B cell (primary cell): ENCODE measurements around the gene TSC1. TPM values are rescaled to one million over a fixed set of nuclear protein-coding genes. Genes with fewer than 3 reads are reported as not detected.

Source experiments
- ATAC-seq: fragments of 200-7000 bp; cut with Tn5 transposase; one replicate; pipeline ENCODE4 v1.10.0; 2021; ENCODE audit warnings: low read depth, mild to moderate bottlenecking, moderate number of reproducible peaks, moderate library complexity
- CTCF ChIA-PET: fragments of 350-600 bp; sonication (Branson Sonifier 250); formaldehyde crosslinking; loops from one replicate; lab custom pipeline; 2021; ENCODE audit warnings: antibody characterized with exemption, inconsistent platforms; lab: Charles Lee
- POLR2A ChIA-PET: fragments of 350-600 bp; sonication (Branson Sonifier 250); formaldehyde crosslinking; loops from one replicate; lab custom pipeline; 2021; ENCODE audit warnings: antibody characterized with exemption; lab: Charles Lee
- DNase-seq: peaks from one replicate; pipeline ENCODE4 v3.0.0; 2013
- H2AFZ ChIP-seq: 2 replicates; pipeline ENCODE4 v1.6.1; 2012; ENCODE audit warnings: mild to moderate bottlenecking, low read depth, low read length; ENCODE audit not compliant: insufficient read depth, poor library complexity, severe bottlenecking
- H3K27ac ChIP-seq, 2 donors: 1 replicate in 1 of 2; 2 replicates in 1 of 2; pipeline ENCODE4 v1.5.1; 2012 to 2013; ENCODE audit warnings: low read length in 2 of 2, mild to moderate bottlenecking in 2 of 2, moderate library complexity in 1 of 2
- H3K27me3 ChIP-seq, 4 experiments: fragments of 200-600 bp in 1 of 4; sonication (generic) in 1 of 4; replicated peaks in 1 of 4; 1 replicate in 2 of 4; 2 replicates in 2 of 4; pipeline versions ENCODE4 v1.6.1 to v1.7.0; 2013 to 2016; ENCODE audit warnings: low read length in 3 of 4, mild to moderate bottlenecking in 2 of 4, mixed read lengths in 1 of 4, moderate library complexity in 1 of 4; ENCODE audit not compliant: insufficient read depth in 4 of 4, control insufficient read depth in 3 of 4; ENCODE audit errors: control extremely low read depth in 1 of 4
- H3K36me3 ChIP-seq, 2 experiments: replicated peaks in 1 of 2; 1 replicate in 1 of 2; 2 replicates in 1 of 2; pipeline versions ENCODE4 v1.6.1 to v1.7.1; 2013; ENCODE audit warnings: low read length in 1 of 2; ENCODE audit not compliant: insufficient read depth in 2 of 2, control insufficient read depth in 1 of 2; ENCODE audit errors: control extremely low read depth in 1 of 2, extremely low read depth in 1 of 2
- H3K4me1 ChIP-seq, 2 donors: fragments of 200-600 bp in 1 of 2; sonication (generic) in 1 of 2; 1 replicate in 1 of 2; 2 replicates in 1 of 2; pipeline versions ENCODE4 v1.5.1 to v1.6.1; 2013 to 2017; ENCODE audit warnings: low read length in 2 of 2; ENCODE audit not compliant: control insufficient read depth in 2 of 2, insufficient read depth in 2 of 2
- H3K4me2 ChIP-seq: replicated peaks from 2 replicates; pipeline ENCODE3; 2012; ENCODE audit warnings: mild to moderate bottlenecking, low read depth, low read length; ENCODE audit not compliant: poor library complexity, severe bottlenecking
- H3K4me3 ChIP-seq, 5 experiments: fragments of 200-600 bp in 1 of 5; sonication (generic) in 1 of 5; 1 replicate in 3 of 5; 2 replicates in 2 of 5; pipeline versions ENCODE4 v1.5.1 to v1.7.0; 2011 to 2016; ENCODE audit warnings: low read length in 4 of 5, mild to moderate bottlenecking in 4 of 5, low read depth in 2 of 5, control low read depth in 1 of 5, moderate library complexity in 1 of 5; ENCODE audit not compliant: insufficient read depth in 1 of 5; ENCODE audit errors: control extremely low read depth in 1 of 5, extremely low read depth in 1 of 5
- H3K79me2 ChIP-seq: fragments of 200-600 bp; sonication (generic); one replicate; pipeline ENCODE4 v1.6.0; 2016; ENCODE audit warnings: low read length; ENCODE audit not compliant: control insufficient read depth, insufficient read depth
- H3K9ac ChIP-seq: fragments of 200-600 bp; sonication (generic); 2 replicates; pipeline ENCODE4 v1.6.1; 2017; ENCODE audit warnings: mild to moderate bottlenecking, low read length, moderate library complexity
- H3K9me3 ChIP-seq, 3 donors: one replicate each; pipeline versions ENCODE4 v1.6.1 to v1.7.1; 2013; ENCODE audit warnings: low read length in 2 of 3; ENCODE audit not compliant: control insufficient read depth in 2 of 3, insufficient read depth in 1 of 3; ENCODE audit errors: control extremely low read depth in 1 of 3
- H4K20me1 ChIP-seq: 2 replicates; pipeline ENCODE4 v1.6.0; 2012; ENCODE audit warnings: mild to moderate bottlenecking, low read length; ENCODE audit not compliant: insufficient read depth, control insufficient read depth, poor library complexity, severe bottlenecking
- H3K27ac Mint-ChIP-seq: one replicate; pipeline ENCODE4 v1.8.0; 2021; ENCODE audit warnings: mixed read lengths
- H3K27me3 Mint-ChIP-seq: one replicate; pipeline ENCODE4 v1.8.0; 2021; ENCODE audit warnings: mixed read lengths
- H3K4me1 Mint-ChIP-seq: one replicate; pipeline ENCODE4 v1.8.0; 2021; ENCODE audit warnings: mixed read lengths
- H3K4me3 Mint-ChIP-seq: one replicate; pipeline ENCODE4 v1.8.0; 2021; ENCODE audit warnings: mixed read lengths
- H3K9me3 Mint-ChIP-seq: one replicate; pipeline ENCODE4 v1.8.0; 2022; ENCODE audit warnings: mixed read lengths; ENCODE audit not compliant: insufficient read depth
- CTCF ChIP-seq: fragments of 200-600 bp; IDR thresholded peaks from one replicate; pipeline ENCODE4 v1.8.0; 2022; ENCODE audit warnings: antibody characterized with exemption, mild to moderate bottlenecking
- EZH2 ChIP-seq: IDR thresholded peaks from 2 replicates; pipeline ENCODE4 v1.6.1; 2012; ENCODE audit warnings: borderline replicate concordance, low read depth, mild to moderate bottlenecking, moderate library complexity, low read length; ENCODE audit not compliant: insufficient read depth, poor library complexity, severe bottlenecking
- WGBS: methylation state at CpG from one replicate; pipeline ENCODE4 v1.1.5; 2013; ENCODE audit warnings: missing lambda C conversion rate; ENCODE audit not compliant: insufficient coverage; 5-methylcytosine and 5-hydroxymethylcytosine counted together
- intact Hi-C: fragments of 100-400 bp; cut with micrococcal nuclease; formaldehyde crosslinking; loops from one replicate; pipeline ENCODE4 v1.10.0; 2022
- polyA plus RNA-seq: library from polyadenylated mRNA; depleted of rRNA; stranded (reverse); fragments of >200 nt; gene quantifications from 2 replicates; pipeline ENCODE4 v1.2.3, GENCODE V29; 2012
- total RNA-seq, 2 donors: library from RNA; stranded (reverse); fragments of 120-200 nt in 1 of 2; gene quantifications; 1 replicate in 1 of 2; 2 replicates in 1 of 2; pipeline versions ENCODE4 v1.2.3 to v1.2.4, GENCODE V29; 2013 to 2022

Gene TSC1
- total and polyA plus RNA-seq, 2 donors (not counting 1 experiment from before 2014, with no cell fraction given): 34.4 to 102 TPM

GRCh38 chr9:132887181-132888120 lies 57.0 kb downstream of the TSC1 start:
- Histone ChIP-seq H3K79me2 (peaks cover 6% of the 10 kb centered on the region), H3K27ac (no peak overlapping the region), H3K36me3 (no peaks in the 10 kb centered on the region), H3K9me3 (peaks cover 0 to 11% (median 0%) of the 10 kb centered on the region in 3 donors), H3K4me2 (peak overlapping the region; percentile 90), H4K20me1 (no peaks in the 10 kb centered on the region), H3K4me1 (peaks cover 42 to 50% of the 10 kb centered on the region in 2 donors), H3K9ac (peak overlapping the region; percentile 59), H3K27me3 (no peaks in the 10 kb centered on the region), H3K4me3 (no peak overlapping the region), H2AFZ (peak overlapping the region; percentile 22)
- POLR2A ChIA-PET: interaction anchor here (2.2 kb wide), 1 partner anchor 8 kb away, joined by 7 read pairs; the partner anchor contains the start of gene SPACA9
- peak overlapping the region; percentile 29 for H3K4me3 Mint-ChIP-seq
- H3K27ac Mint-ChIP-seq: peak overlapping the region; percentile 95
- CTCF ChIA-PET: interaction anchor here (0.6 to 2.7 kb wide), 4 partner anchors 8 to 14 kb away, joined by 3 to 12 read pairs (median 4); partner anchors contain the start of gene SPACA9
- ATAC-seq (no peak), DNase-seq (no peak)
- no peaks in the 10 kb centered on the region for H3K27me3 Mint-ChIP-seq
- 60% methylated on average over 13 of the region's 18 CpGs for WGBS
- TF ChIP-seq CTCF (no peak), EZH2 (no peak)
- H3K9me3 Mint-ChIP-seq: no peaks in the 10 kb centered on the region
- peaks cover 46% of the 10 kb centered on the region for H3K4me1 Mint-ChIP-seq
- intact Hi-C loops: loop anchor here (1.0 to 5.0 kb wide), 3 partner anchors 9 to 257 kb away; partner anchors contain the start of genes AK8 and SPACA9
